ENCODE measurements around the gene DPEP2.

DPEP2 gene

DNA sequence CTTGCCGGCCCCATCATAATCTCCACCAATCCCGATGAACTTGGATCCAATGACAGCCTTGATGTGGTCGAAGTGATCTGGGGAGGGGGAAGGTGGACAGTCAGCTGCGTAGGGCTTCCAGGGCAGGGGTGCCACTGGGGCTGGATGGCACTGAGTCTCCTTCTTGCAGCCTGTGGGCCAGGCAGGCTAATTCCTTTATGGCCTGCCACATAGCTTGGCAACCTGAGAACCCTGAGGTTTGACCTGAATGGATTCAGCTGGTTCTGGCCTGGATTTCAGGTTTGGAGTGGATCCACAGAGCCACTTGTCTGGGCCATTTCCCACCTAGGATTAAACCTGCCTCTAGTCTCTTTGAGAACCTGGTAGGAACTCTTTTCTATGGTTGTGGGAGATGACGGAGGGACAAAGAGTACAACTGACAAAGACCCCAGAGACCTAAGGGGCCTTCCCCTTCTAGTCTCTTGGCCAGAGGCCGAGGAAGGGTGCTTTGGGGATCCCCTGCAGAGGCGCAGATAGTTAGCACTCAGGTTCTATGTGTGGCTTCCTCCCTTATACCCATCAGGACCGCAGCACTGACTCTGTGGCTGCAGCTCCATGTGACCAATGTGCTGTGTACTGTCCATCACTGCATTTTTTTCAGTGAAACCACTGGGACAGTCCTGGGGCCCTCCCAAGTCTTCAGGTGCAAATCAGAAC is 9.8 kb downstream of the DPEP2 start:
- no peak for DNase-seq (ENCODE audit: low spot score)
- TF ChIP-seq, protein P1, sequence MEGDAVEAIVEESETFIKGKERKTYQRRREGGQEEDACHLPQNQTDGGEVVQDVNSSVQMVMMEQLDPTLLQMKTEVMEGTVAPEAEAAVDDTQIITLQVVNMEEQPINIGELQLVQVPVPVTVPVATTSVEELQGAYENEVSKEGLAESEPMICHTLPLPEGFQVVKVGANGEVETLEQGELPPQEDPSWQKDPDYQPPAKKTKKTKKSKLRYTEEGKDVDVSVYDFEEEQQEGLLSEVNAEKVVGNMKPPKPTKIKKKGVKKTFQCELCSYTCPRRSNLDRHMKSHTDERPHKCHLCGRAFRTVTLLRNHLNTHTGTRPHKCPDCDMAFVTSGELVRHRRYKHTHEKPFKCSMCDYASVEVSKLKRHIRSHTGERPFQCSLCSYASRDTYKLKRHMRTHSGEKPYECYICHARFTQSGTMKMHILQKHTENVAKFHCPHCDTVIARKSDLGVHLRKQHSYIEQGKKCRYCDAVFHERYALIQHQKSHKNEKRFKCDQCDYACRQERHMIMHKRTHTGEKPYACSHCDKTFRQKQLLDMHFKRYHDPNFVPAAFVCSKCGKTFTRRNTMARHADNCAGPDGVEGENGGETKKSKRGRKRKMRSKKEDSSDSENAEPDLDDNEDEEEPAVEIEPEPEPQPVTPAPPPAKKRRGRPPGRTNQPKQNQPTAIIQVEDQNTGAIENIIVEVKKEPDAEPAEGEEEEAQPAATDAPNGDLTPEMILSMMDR (conservative IDR thresholded peaks at IDR 0.05; ENCODE audit: low read depth) = no peak
- ChIA-PET POLR2A (ENCODE audit: low non-redundant PET) (no interaction called here), CTCF (interaction anchor here (0.6 to 1.1 kb wide), 4 partner anchors 42 to 277 kb away, joined by 3 to 6 read pairs (median 4); no protein-coding TSS in a partner anchor)
- no peak overlapping the region for H3K27ac ChIP-seq

DNA sequence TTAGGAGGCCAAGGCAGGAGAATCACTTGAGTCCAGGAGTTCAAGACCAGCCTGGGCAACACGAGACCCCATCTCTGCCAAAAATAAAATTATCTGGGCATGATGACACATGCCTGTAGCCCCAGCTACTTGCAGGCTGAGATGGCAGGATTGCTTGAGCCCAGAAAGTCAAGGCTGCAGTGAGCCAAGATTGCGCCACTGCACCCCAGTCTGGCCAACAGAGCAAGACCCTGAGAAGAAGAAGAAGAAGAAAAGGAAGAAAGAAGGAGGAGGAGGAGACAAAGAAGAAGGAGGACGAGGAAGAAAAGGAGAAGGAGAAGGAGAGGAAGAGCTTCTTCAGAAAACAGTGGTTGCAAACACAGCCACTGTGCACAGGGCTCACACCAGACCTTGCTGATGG is 10.6 kb downstream of the DPEP2 start:
- no peak for DNase-seq (ENCODE audit: low spot score)
- TF ChIP-seq, protein P1 (conservative IDR thresholded peaks at IDR 0.05; ENCODE audit: low read depth) = no peak
- ChIA-PET POLR2A (ENCODE audit: low non-redundant PET) (no interaction called here), CTCF (interaction anchor here (0.7 to 1.1 kb wide), 2 partner anchors 42 to 52 kb away, joined by 3 to 6 read pairs; no protein-coding TSS in a partner anchor)
- no peak overlapping the region for H3K27ac ChIP-seq

DNA sequence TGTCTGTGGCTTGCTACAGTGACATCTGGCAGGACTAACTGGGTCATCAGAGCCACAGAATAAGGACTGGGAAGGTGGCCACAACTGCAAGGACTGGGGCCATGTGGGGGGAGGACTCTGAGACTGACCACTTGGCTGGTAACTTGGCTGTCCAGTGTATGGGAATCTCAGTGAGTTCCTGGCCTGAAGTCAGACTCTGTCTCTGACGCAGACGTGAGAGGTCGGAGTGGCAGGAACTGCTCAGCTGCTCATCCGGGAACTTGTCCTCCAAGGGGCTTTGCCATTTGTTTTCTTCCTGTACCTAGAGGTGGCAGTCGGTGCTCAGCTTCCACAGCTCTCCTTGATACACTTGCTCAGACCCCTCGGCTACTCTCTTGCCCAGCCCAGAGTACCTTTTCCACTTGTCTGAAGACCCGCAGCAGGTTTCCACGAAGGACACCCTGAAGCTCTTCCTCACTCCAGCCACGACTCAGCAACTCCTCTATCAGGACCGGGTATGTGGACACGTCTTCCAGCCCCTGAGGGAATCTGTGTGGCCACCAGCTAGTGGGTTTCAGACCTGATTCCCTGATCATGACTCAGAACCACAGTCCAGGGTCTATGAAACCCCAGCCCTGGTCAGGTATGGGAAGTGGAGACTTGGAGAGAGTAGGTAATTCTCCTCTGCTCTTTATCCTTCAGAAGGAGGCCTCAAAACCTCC is 11.7 kb downstream of the DPEP2 start:
- CTCF ChIA-PET = interaction anchor here (0.6 kb wide), 1 partner anchor 62 kb away, joined by 4 read pairs; no protein-coding TSS in a partner anchor
- TF ChIP-seq, protein P1 (conservative IDR thresholded peaks at IDR 0.05; ENCODE audit: low read depth) = no peak
- no peak overlapping the region for H3K27ac ChIP-seq
- DNase-seq (ENCODE audit: low spot score) = no peak
- POLR2A ChIA-PET (ENCODE audit: low non-redundant PET) = no interaction called here

DNA sequence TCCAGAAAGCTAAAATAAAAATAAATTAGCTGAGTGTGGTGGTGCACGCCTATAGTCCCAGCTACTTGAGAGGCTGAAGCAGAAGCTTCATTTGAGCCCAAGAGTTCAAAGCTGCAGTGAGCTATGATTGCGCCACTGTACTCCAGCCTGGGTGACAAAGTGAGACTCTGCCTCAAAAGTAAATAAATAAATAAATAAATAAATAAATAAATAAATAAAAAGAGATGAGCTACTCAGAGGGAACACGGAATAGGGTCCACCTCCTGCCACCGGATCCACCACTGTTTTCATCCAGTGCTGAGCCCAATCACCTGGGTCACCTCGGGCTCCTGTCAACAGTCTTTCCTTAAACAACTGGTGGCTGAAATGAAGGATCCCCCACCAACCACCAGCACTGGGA is 12.3 kb downstream of the DPEP2 start:
- TF ChIP-seq, protein P1 (conservative IDR thresholded peaks at IDR 0.05; ENCODE audit: low read depth) = no peak
- no peak overlapping the region for H3K27ac ChIP-seq
- POLR2A ChIA-PET (ENCODE audit: low non-redundant PET) = no interaction called here
- DNase-seq (ENCODE audit: low spot score) = no peak
- CTCF ChIA-PET = no interaction called here

DNA sequence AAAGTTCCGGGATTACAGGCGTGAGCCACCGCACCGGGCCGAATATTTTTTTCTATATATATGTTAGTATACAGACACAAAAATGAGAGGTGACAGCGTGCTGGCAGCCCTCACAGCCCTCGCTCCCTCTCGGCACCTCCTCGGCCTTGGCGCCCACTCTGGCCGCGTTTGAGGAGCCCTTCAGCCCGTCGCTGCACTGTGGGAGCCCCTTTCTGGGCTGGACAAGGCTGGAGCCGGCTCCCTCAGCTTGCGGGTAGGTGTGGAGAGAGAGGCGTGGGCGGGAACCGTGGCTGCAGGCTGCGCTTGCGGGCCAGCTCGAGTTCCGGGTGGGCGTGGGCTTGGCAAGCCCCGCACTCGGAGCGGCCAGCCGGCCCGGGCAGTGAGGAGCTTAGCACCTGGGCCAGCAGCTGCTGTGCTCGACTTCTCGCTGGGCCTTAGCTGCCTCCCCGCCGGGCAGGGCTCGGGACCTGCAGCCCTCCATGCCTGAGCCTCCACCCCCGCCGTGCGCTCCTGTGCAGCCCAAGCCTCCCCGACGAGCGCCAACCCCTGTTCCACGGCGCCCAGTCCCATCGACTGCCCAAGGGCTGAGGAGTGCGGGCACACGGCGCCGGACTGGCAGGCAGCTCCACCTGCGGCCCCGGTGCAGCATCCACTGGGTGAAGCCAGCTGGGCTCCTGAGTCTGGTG is 17.1 kb downstream of the DPEP2 start:
- no peak for DNase-seq (ENCODE audit: low spot score)
- no peak overlapping the region for H3K27ac ChIP-seq
- TF ChIP-seq, protein P1 (conservative IDR thresholded peaks at IDR 0.05; ENCODE audit: low read depth) = no peak
- CTCF ChIA-PET = interaction anchor here (0.6 kb wide), 1 partner anchor 249 kb away, joined by 5 read pairs; no protein-coding TSS in a partner anchor
- POLR2A ChIA-PET (ENCODE audit: low non-redundant PET) = no interaction called here

DNA sequence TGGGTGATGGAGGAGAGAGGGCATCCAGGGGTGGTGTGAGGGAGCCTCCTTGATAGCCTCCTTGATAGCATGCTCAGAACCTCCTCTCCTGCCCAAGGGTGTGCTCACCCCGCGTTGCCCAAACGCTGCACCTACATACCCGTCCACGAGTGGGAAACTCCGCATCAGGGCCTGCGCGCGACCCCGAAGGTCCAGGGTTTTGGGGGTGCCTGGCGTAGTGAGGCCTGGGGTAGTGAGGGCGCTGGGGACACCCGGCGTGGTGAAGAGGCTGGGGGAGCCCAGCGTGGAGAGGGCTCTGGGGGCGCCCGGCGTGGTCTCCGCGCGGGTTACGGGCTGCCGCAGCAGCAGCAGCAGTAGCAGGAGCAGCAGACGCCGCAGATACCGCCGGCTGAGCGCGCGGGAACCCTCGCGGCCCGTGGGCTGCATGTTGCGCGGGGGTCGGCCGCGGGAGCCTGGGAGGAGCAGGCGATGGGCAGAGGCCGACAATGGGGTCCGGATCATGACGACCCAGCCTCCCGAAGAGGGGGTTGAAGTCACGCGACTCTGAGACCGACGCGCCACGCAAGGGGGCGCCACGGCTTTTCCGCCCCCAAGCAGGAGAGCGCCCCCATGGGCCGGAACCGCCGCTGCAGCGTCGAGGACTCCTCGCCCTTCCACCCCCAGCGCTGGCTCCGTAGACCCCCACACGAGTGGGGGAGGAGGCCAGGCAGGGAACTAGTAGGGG is 19.2 kb downstream of the DPEP2 start, which contains the start of gene DPEP3:
Gene DPEP3, minus strand, starts transcription at position 545 of the 724 bp plus-strand sequence. Its CDS starts 119 bp downstream, at position 426.
- TF ChIP-seq, protein P1 (conservative IDR thresholded peaks at IDR 0.05; ENCODE audit: low read depth) = no peak
- ChIA-PET POLR2A (ENCODE audit: low non-redundant PET) (no interaction called here), CTCF (no interaction called here)
- no peak for DNase-seq (ENCODE audit: low spot score)
- H3K27ac ChIP-seq = no peak within 1 kb of the TSS

Data from RWPE1 (cell line).